A549 treated with dexamethasone at 1 μM for 4 hours (cell line): ENCODE data around the gene TESK1. TPM values are rescaled to one million over a fixed set of nuclear protein-coding genes. Genes with fewer than 3 reads are reported as not detected.

ENCODE experiments used
- total RNA-seq: library from RNA; stranded (reverse); fragments of 200-300 nt; extraction: Qiagen RNA extraction; gene quantifications from 5 replicates; pipeline ENCODE4 v1.2.3, GENCODE V29; 2022

Gene TESK1
- total RNA-seq: 19.4 to 32.8 TPM (median 30.3 TPM) in 5 replicates

GRCh38 chr9:35604578-35605350, at the start of gene TESK1:
Gene TESK1 (plus strand): TSS chr9:35605262. CDS start chr9:35605620, 358 bp downstream.

GRCh38 chr9:35618325-35618727, 13.3 kb downstream of the TESK1 start, which contains the start of gene CD72:
Gene CD72 (minus strand): TSS chr9:35618413. CDS start chr9:35618303, 110 bp downstream.

GRCh38 chr9:35650341-35651158, 45.5 kb downstream of the TESK1 start, which contains the start of gene SIT1:
Gene SIT1 (minus strand): TSS chr9:35650931. CDS start chr9:35650853, 78 bp downstream.

GRCh38 chr9:35657546-35658136, 52.6 kb downstream of the TESK1 start, which contains the start of gene RMRP:
Gene RMRP (minus strand): TSS chr9:35658019.

GRCh38 chr9:35658137-35658967, 53.3 kb downstream of the TESK1 start, which contains the start of gene CCDC107:
Gene CCDC107 (plus strand): TSS chr9:35658292. CDS start chr9:35658380, 88 bp downstream.

Other genes starting within 250 kb of the TESK1 start
- 19.6 to 36.1 TPM (median 33.1 TPM) in 5 replicates for gene RUSC2, start 115.2 kb upstream of the TESK1 start, total RNA-seq
- gene CD72, start 13.2 kb downstream of the TESK1 start, total RNA-seq: 0.18 to 0.42 TPM (median 0.29 TPM) in 4 of 5 replicates, not detected in the other
- gene SIT1, start 45.7 kb downstream of the TESK1 start, total RNA-seq: not detected in 5 replicates
- 4.7 to 10.3 TPM (median 5.3 TPM) in 3 of 5 replicates, not detected in the others for gene RMRP, start 52.8 kb downstream of the TESK1 start, total RNA-seq
- 24.5 to 32.3 TPM (median 29.5 TPM) in 5 replicates for gene CCDC107, start 53.0 kb downstream of the TESK1 start, total RNA-seq
- 11.5 to 16.2 TPM (median 15.4 TPM) in 5 replicates for gene ARHGEF39, start 59.9 kb downstream of the TESK1 start, total RNA-seq
- 5.6 to 10.5 TPM (median 8.9 TPM) in 5 replicates for gene CA9, start 68.7 kb downstream of the TESK1 start, total RNA-seq
- gene TPM2, start 84.7 kb downstream of the TESK1 start, total RNA-seq: 663 to 742 TPM (median 711 TPM) in 5 replicates
- gene TLN1, start 126.9 kb downstream of the TESK1 start, total RNA-seq: 103 to 127 TPM (median 113 TPM) in 5 replicates
- gene CREB3, start 127.4 kb downstream of the TESK1 start, total RNA-seq: 52.5 to 59.5 TPM (median 55.6 TPM) in 5 replicates
- 22.8 to 39.1 TPM (median 34.1 TPM) in 5 replicates for gene GBA2, start 144.0 kb downstream of the TESK1 start, total RNA-seq
- gene RGP1, start 144.0 kb downstream of the TESK1 start, total RNA-seq: 11.9 to 19.3 TPM (median 18.8 TPM) in 5 replicates
- not detected in 5 replicates for gene MSMP, start 149.0 kb downstream of the TESK1 start, total RNA-seq
- 3.6 to 6.2 TPM (median 5.0 TPM) in 5 replicates for gene NPR2, start 186.3 kb downstream of the TESK1 start, total RNA-seq
- 0.24 to 0.51 TPM (median 0.34 TPM) in 5 replicates for gene SPAG8, start 207.0 kb downstream of the TESK1 start, total RNA-seq
- 73.2 to 94.8 TPM (median 82.2 TPM) in 5 replicates for gene HINT2, start 209.8 kb downstream of the TESK1 start, total RNA-seq
- not detected in 5 replicates for gene FAM221B, start 223.5 kb downstream of the TESK1 start, total RNA-seq
- 2.1 to 4.5 TPM (median 3.6 TPM) in 5 replicates for gene TMEM8B, start 224.0 kb downstream of the TESK1 start, total RNA-seq